NCI-H146 treated with DMSO at 0.1 percent for 48 hours (cell line): ENCODE results near the gene STAM.
"Not testable (repeated sequence)": the region's sequence is repeated elsewhere in the genome, so short reads cannot be mapped to it uniquely, and the experiment has no call there.

Experiments used
- DNase-seq: peaks from one replicate; lab custom pipeline; 2025; ENCODE audit not compliant: unreplicated experiment; lab: John Stamatoyannopoulos, UW

Gene STAM

GRCh38 chr10:17643755-17644484 is at the start of gene STAM:
Gene STAM (plus strand): TSS chr10:17644151. CDS start chr10:17644340, 189 bp downstream.
- peak; percentile 98 for DNase-seq

DNA sequence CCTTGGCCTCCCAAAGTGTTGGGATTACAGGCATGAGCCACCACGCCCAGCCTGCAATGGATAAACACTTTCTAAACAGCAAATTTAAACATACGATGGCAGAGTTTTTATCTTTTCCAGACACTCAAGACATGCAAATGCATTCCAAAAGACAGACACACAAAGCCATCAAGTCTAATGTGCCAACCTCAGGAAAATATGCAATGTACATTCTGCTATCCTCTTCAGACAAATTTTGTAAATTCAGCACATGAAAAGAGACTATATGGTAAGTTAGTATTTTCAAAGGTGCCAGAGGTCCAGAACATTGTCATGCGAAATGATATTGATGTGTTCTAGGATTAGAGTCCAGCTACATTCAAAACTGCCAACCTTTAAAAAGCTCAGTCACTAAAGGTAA is 46.6 kb upstream of the STAM start:
- DNase-seq, result no peak

GRCh38 chr10:17599089-17599488 is 44.9 kb upstream of the STAM start:
- DNase-seq, result peak; percentile 6

GRCh38 chr10:17605936-17606335 is 38.0 kb upstream of the STAM start:
- no peak for DNase-seq

DNA sequence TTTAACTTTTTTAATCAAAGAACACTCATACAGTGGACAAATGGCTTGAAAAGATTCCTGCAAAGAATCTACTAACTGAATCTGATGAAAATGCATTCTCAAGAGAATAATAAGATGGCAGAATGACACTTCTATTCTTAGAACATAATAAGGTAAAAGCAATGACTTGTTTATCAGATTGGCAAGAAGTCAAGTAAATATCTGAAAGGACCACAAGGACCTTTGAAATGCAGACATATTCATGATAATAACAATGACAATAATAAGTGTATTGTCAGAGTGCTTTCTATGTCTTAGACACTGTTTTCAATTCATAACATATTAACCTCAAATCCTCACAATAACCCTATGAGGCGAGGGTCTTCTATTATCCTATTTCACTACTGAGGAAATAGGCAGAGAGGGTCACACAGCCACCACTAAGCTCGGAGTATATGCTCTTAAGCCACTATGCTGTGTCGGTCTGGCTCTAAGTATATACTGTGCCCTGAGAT is 37.4 kb upstream of the STAM start:
- DNase-seq, result no peak

- no peak for DNase-seq
Measured at GRCh38 chr10:17607060-17607459, 36.9 kb upstream of the STAM start.

GRCh38 chr10:17607603-17608332 is 36.2 kb upstream of the STAM start:
- DNase-seq, result peak; percentile 57

GRCh38 chr10:17609523-17610079 is 34.4 kb upstream of the STAM start:
- no peak for DNase-seq

DNA sequence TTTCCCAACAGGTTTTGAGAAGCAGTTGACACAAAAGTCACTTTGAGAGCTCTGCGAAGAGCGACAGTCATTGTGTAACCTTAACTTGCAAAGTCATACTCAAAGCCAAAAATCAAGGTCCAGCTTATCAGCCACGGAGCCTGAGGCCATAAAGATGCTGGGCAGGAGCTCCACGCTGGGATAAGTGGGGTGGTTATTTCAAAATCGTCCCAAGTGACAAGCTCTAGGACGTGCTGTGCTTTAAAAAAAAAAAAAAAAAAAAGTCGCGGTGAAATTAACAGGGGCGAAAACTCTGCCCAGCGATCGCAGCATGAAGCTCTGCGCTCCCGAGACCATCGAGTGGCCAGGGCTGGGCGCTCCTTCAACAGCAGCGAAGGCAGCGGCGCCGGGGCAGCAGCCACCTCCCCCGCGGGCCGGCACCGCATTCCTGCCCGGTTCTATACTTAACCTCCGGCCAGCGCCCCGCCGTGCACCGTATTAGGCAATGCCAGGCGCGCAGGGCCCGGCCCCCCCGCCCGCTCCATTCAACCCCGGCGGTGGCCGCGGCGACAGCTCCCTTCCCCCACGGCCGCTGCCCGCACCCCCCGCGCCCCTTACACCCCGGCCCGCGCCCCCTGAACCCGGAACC is 27.4 kb upstream of the STAM start:
- DNase-seq, result peak; percentile 33

GRCh38 chr10:17617031-17617911 is 26.7 kb upstream of the STAM start, which contains the start of gene HACD1:
Gene HACD1 (minus strand): TSS chr10:17617374. CDS start chr10:17617339, 35 bp downstream.
- DNase-seq, result peak; percentile 53

DNA sequence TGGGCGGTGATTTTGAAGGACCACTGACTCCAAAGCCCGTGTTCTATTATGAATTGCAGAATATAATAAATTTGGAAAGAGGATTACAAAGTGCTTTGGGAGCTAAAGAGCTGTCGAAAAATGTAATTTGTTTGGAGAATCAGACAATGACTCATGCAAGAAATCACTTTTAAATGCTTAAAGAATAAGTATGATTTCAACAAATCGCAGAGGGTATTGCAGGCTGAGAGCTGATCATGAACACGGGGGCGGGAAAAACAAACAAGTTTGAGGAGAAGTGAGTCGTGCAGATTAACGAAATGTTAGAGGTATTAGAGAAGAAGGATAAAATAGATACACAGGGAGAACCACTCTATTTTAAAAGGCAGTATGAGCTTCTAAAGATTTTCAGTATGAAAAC is 21.9 kb upstream of the STAM start:
- DNase-seq, result no peak

- no peak for DNase-seq
Measured at GRCh38 chr10:17624996-17625395, 19.0 kb upstream of the STAM start.

DNA sequence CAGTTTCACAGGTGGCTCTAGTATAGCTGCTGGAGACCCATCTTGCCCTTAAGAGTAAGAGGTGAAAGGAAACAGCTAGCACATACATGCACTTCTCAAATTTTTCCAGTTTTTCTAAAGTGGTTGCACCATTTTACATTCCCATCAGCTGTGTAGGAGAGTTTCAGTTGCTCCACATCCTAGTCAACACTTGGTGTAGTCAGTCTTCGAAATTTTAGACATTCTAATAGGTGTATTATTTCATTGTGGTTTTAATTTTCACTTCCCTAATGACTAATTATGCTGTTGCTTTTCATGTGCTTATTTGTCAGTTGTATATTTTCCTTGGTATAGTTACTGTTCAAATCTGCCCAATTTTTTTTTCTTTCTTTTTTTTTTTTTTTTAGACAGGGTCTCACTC is 17.3 kb upstream of the STAM start:
- DNase-seq, result no peak

- DNase-seq, result not testable (repeated sequence)
Measured at GRCh38 chr10:17632590-17632989, 11.4 kb upstream of the STAM start.

- DNase-seq, result no peak
Measured at GRCh38 chr10:17633353-17633752, 10.6 kb upstream of the STAM start.

GRCh38 chr10:17637869-17638268 is 6.1 kb upstream of the STAM start:
- no peak for DNase-seq

- no peak for DNase-seq
Measured at GRCh38 chr10:17640331-17640816, 3.6 kb upstream of the STAM start.

DNA sequence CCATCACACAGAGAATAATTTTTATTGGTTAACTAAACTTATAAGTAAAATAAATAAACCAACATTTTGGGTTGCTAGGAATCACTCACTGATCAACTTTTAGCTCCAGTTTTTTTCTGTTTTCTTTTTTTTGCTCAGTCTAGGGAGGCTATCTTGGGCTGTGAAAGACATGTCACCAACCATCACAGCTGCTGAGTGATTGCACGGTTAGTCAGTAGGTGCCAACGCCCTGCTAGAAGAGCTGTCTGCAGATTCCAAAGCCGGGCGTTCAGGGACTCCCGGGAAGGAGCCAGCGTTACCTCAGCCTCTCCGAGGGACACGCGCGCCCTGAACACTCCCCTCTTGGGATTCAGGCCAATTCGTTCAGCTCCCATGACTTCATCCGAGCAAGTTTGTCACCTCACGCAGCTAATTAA is 604 bp upstream of the STAM start:
- DNase-seq, result peak; percentile 97

DNA sequence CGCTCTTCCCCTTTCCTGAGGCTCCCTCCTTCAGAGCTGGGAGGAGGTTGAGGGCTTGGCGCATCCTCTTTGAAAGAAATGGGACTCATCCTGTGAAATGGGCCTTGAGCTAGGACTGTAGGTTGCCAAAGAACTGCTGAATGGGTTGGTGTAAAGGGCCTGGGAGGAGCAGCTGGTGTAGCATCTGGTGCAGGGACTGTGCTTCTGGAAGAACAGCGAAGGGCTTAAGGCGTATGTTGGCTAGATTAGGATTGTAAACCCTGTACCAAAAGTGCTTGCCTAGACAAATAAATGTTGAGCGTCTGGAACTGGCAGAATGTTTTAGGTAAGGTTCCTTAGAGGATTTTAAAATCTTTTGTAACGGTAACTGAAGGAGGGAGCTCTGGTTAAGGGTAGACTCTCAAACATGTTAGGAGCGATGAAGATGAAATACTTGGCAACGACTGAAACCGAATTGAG is 563 bp downstream of the STAM start:
- peak; percentile 45 for DNase-seq
